NCI-H1436 (cell line): ENCODE data around the gene SGF29.
"Not testable (repeated sequence)": the region's sequence is repeated elsewhere in the genome, so short reads cannot be mapped to it uniquely, and the experiment has no call there.

Experiments
- DNase-seq: peaks from one replicate; lab custom pipeline; 2025; lab: John Stamatoyannopoulos, UW

SGF29 gene

DNA sequence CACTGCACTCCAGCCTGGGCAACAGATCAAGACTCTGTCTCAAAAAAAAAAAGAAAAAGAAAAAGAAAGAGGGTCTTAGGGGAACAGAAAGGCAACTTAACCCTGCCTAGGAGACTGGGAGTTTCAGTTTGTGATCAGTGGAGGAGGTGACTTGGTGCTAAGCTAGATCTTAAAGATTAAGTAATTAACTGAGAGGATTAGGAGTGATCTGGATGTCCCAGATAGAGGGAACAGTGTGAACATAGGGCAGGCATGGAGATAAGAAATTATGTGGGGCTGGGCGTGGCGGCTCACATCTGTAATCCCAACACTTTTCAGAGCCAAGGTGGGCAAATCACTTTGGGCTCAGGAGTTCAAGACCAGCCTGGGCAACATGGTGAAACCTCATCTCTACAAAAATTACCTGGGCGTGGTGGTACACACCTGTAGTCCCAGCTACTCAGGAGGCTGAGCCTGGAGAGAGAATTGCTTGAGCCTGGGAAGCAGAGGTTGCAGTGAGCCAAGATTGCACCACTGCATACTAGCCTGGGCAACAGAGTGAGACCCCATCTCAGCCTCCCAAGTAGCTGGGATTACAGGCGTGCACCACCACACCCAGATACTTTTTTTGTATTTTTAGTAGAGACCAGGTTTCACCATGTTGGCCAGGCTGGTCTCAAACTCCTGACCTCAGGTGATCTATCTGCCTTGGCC is 12.7 kb downstream of the SGF29 start:
- not testable (repeated sequence) for DNase-seq

- DNase-seq, result no peak
Measured at GRCh38 chr16:28567292-28567691, 13.6 kb downstream of the SGF29 start.

- DNase-seq, result no peak
Measured at GRCh38 chr16:28569021-28569420, 15.3 kb downstream of the SGF29 start.

DNA sequence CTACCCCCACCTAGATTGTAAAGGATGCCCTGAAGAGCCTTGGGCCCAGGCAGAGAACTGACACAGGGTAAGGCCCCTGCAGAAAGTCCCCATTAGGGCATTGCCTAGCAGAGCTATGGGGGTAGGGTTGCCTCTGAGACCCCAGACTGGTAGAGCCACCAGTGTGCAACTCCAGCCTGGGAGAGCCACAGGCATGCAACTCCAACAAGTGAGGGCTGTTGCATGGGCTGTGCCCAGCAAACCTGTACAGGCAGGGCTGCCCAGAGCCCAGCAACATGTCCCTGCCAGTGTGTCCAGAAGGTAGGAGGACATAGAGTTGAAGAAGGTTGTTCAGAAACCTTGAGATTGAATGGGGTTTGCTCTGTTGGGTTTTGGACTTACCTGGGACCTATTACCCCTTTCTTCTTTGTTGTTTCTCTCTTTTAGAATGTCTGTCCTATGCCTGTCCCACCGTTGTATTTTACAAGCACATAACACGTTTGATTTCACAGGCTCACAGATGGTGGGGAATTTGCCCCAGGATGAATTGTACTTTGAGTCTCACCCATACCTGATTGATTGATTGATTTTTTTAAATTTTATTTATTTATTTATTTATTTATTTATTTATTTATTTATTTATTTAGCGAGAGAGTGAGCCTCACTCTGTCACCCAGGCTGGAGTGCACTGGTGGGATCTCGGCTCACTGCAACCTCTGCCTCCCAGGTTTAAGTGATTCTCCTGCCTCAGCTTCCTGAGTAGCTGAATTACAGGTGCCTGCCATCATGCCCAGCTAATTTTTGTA is 16.4 kb downstream of the SGF29 start:
- DNase-seq, result no peak

DNA sequence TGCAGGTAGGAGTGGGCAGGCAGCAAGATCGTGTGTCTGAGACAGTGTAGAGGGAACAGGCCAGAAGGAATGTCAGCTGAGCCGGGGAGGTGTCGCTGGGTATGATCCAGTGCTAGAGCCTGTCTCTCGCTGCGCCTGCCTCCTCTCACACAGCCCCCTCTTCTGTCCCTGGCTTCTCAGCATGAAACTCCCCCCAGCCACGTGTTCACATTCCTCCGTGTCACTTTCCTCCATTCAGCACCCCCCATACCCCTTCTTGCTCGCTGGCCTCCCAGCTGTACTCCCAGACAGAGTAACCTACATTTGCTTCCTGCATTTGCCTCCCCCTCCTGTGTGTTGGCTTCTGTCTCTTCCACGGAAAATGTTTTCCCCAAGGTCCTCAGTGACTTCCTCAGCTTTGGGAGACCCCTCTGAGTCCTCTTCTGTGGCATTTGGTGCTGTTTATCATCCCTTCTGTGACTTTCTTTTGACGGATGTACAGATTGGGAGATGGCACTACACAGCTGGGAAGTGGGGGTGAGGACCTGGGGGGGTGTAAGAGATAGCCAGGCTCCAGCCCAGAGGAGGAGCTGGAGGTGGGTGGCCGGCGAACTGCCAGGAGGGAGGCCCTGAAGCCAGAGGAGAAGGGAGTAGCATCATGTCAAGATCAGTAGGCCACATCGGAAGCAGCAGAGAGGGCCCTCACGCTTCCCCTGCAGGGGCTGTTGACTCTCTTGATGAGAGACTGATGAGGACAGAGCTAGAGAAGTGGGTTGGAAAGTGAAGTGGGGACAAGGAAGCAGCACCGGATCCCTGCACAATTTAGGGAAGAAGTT is 19.2 kb downstream of the SGF29 start:
- DNase-seq, result no peak

GRCh38 chr16:28573738-28574718 is 20.3 kb downstream of the SGF29 start:
- DNase-seq, result no peak

DNA sequence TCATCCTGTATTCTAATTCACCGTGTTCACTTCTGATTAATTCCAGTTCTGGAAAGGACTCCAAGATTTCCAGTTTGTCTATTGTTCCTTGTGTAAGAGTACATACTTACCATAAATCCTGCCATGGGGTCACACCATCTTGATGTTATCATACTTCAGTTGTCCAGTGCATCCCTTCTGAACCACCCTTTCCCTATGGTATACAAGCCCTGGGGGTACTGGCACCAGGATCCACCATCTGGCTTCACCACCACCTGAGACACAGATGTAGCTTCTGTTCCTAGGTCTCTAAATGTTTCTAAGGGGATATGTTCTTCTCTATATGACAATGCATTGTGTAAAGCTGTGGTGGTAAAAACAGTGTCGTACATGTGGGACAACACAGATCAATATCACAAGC is 21.2 kb downstream of the SGF29 start:
- no peak for DNase-seq

- no peak for DNase-seq
Measured at GRCh38 chr16:28575446-28576109, 21.9 kb downstream of the SGF29 start.

DNA sequence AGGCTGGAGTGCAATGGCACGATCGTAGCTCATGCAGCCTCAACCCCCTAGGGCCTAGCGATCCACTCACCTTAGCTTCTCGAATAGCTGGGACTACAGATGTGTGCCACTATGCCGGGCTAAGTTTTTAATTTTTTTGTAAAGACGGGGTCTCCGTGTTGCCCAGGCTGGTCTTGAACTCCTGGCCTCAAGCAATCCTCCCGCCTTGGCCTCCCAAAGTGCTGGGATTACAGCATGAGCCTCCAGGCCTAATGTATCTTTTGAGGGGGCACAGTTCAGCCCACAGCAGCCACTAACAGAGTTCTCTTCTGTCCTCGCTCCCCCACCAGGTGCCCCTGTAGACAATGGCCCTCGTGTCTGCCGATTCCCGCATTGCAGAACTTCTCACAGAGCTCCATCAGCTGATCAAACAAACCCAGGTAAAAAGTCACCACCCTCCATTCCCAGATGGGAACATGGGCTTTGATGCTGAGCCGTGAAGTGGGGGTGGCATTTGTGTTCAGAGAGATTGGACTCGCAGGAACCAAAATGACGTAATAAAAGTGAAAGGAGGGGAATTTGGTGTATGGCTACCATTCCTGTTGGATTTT is 27.1 kb downstream of the SGF29 start:
- DNase-seq, result no peak

DNA sequence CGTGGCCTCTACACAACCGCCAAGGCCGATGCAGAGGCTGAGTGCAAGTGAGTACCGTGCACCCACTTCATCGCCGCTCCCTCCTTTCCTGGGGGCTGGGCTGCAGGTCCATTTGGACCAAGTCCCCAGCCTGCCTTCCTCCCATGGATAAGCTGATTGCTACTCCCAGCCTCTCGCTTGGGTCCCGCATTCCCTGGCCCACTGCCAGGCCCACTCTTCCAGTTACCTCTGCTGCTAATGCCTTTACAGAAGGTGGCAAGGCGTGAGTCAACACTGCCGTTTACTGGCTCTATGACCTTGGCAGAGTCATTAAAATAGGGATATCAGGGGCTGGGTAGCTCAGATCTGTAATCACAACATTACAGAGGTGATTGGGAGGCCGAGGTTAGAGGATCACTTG is 32.0 kb downstream of the SGF29 start:
- DNase-seq, result no peak

GRCh38 chr16:28586466-28586865 is 32.7 kb downstream of the SGF29 start:
- DNase-seq, result no peak

DNA sequence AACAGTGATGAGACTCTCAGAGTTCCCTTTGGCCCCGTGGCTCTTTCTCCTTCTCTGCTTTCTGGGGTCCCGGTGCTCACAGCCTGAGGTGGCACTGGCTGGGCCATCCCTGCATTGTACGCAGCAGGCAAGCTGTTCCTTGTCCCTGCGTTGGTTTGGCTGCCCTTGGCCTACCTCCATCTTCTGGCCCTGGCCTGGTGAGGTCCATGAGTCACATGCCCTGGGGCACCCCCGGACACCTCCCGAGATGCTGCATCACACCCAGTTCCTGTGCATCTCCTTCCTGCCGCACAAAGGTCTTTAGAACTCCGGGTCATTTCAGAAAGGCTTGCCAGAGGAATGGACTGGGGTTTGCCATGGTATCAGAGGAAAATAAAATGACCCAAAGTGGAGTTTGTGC is 33.7 kb downstream of the SGF29 start:
- DNase-seq, result no peak

DNA sequence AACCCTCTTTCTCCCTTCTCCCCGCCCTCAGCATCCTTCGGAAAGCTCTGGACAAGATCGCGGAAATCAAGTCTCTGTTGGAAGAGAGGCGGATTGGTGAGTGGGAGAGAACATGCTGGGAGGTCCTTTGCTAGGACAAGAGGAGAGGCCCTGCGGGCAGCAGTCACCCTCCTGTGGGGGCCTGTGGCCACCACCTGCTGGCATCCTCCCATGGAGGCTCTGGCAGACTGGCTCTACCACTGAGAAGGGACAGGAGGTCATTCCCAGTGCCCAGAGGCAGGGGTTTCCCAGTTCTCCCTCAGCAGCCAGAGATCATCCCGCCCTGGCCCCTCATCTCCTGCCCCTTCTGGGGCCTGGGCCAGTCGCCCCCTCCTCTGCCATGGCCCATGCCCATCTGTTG is 35.3 kb downstream of the SGF29 start:
- DNase-seq, result no peak

DNA sequence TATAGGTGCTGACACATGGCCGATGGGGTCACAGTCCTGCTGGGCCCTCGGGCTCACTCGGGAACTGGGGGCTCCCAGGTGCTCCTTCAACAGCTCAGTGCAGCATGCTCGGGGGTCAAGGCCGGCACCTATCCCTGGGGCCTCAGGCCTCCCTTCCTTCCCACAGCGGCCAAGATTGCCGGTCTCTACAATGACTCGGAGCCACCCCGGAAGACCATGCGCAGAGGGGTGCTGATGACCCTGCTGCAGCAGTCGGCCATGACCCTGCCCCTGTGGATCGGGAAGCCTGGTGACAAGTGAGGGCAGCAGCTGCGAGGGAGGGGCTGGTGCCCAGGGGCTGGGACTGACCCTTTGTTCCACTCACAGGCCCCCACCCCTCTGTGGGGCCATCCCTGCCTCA is 36.2 kb downstream of the SGF29 start:
- DNase-seq, result no peak

DNA sequence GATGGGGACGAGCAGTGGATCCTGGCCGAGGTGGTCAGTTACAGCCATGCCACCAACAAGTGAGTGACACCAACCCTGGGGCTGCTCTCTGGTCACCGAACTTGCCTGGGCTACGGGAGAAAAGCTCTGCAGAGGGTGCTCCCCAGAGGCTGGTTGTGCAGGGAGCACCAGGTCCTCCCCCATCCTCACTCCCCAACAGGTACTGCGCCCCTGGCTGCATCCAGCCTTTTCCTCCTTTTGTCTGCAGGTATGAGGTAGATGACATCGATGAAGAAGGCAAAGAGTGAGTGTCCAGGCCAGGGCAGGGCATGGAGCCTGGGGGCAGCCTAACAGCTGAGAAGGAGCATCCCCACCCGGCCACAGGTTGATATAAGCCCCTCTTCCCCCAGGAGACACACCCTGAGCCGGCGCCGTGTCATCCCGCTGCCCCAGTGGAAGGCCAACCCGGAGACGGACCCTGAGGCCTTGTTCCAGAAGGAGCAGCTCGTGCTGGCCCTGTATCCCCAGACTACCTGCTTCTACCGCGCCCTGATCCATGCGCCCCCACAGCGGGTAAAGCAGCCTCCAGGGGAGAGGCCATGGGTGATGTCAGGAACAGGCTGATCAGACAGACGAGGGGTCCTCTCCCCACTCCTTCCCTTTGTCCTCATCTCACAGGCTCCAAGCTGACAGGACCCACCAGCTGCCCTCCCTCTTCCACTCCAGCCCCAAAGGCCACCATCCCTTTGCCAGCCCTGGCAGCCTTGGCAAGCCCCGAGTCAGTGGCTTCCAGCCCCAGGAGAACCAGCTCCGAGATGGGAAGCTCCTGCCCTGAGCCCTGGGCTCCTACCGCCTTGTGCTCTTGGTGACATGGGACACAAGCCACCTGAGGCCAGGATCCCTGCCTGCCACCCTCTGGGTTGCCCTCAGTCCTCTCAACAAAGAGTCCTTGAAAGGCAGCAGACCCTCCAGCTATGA is 36.9 kb downstream of the SGF29 start:
- no peak for DNase-seq

GRCh38 chr16:28591355-28591754 is 37.6 kb downstream of the SGF29 start:
- DNase-seq, result no peak

GRCh38 chr16:28592511-28592910 is 38.8 kb downstream of the SGF29 start:
- no peak for DNase-seq

GRCh38 chr16:28592979-28593553 is 39.3 kb downstream of the SGF29 start:
- no peak for DNase-seq

GRCh38 chr16:28595451-28595850 is 41.7 kb downstream of the SGF29 start:
- DNase-seq, result not testable (repeated sequence)
